Keratinocyte (primary cell): ENCODE results near the gene FLT3. TPM values are rescaled to one million over a fixed set of nuclear protein-coding genes. Genes with fewer than 3 reads are reported as not detected.

Experiments
- DNase-seq: peaks from one replicate; pipeline ENCODE4 v3.0.0-alpha.2; 2011; ENCODE audit warnings: low read depth, missing footprints, low spot score
- FAIRE-seq: peaks from 2 replicates; lab custom pipeline; 2011; peaks lifted over from hg19 to GRCh38; lab: Jason Lieb, UNC
- H2AFZ ChIP-seq: 2 replicates; pipeline ENCODE4 v1.6.0; 2012; ENCODE audit warnings: low read length, control low read depth, inconsistent platforms; ENCODE audit not compliant: control insufficient read depth
- H3K27ac ChIP-seq: 2 replicates; pipeline ENCODE4 v1.5.1; 2011; ENCODE audit warnings: low read length; ENCODE audit not compliant: control insufficient read depth, insufficient read depth
- H3K27me3 ChIP-seq: 3 replicates; pipeline ENCODE4 v1.6.0; 2011; ENCODE audit warnings: low read length; ENCODE audit not compliant: control insufficient read depth, insufficient read depth; ENCODE audit errors: extremely low read depth
- H3K36me3 ChIP-seq, 2 experiments: 2 replicates in 1 of 2; 3 replicates in 1 of 2; pipeline ENCODE4 v1.5.1; 2011; ENCODE audit warnings: low read length in 2 of 2, mild to moderate bottlenecking in 1 of 2; ENCODE audit not compliant: control insufficient read depth in 2 of 2, insufficient read depth in 2 of 2; ENCODE audit errors: extremely low read depth in 1 of 2
- H3K4me1 ChIP-seq: 3 replicates; pipeline ENCODE4 v1.5.1; 2011; ENCODE audit warnings: low read length; ENCODE audit not compliant: control insufficient read depth, insufficient read depth; ENCODE audit errors: extremely low read depth
- H3K4me2 ChIP-seq: 3 replicates; pipeline ENCODE4 v1.6.0; 2011; ENCODE audit warnings: low read depth, low read length; ENCODE audit not compliant: control insufficient read depth, insufficient read depth; ENCODE audit errors: extremely low read depth
- H3K4me3 ChIP-seq, 3 experiments: fragments of 200-600 bp in 1 of 3; sonication (generic) in 1 of 3; 2 replicates in 2 of 3; 3 replicates in 1 of 3; pipeline ENCODE4 v1.5.1; 2011 to 2016; ENCODE audit warnings: low read length in 3 of 3, mild to moderate bottlenecking in 3 of 3, control low read depth in 2 of 3, inconsistent platforms in 1 of 3, low read depth in 1 of 3, mixed read lengths in 1 of 3, mixed run types in 1 of 3, moderate library complexity in 1 of 3; ENCODE audit not compliant: control insufficient read depth in 2 of 3, insufficient read depth in 2 of 3; ENCODE audit errors: extremely low read depth in 1 of 3
- H3K79me2 ChIP-seq: 2 replicates; pipeline ENCODE4 v1.6.0; 2012; ENCODE audit warnings: low read length; ENCODE audit not compliant: control insufficient read depth, insufficient read depth
- H3K9ac ChIP-seq: 3 replicates; pipeline ENCODE4 v1.6.0; 2011; ENCODE audit warnings: low read length; ENCODE audit not compliant: control insufficient read depth, insufficient read depth; ENCODE audit errors: extremely low read depth
- H3K9me1 ChIP-seq: 3 replicates; pipeline ENCODE4 v1.6.0; 2011; ENCODE audit warnings: low read length; ENCODE audit not compliant: control insufficient read depth, insufficient read depth; ENCODE audit errors: extremely low read depth
- H3K9me3 ChIP-seq: 2 replicates; pipeline ENCODE4 v1.5.1; 2012; ENCODE audit warnings: low read depth, low read length; ENCODE audit not compliant: control insufficient read depth
- H4K20me1 ChIP-seq: 3 replicates; pipeline ENCODE4 v1.6.0; 2011; ENCODE audit warnings: low read length; ENCODE audit not compliant: control insufficient read depth, insufficient read depth; ENCODE audit errors: extremely low read depth
- EZH2 ChIP-seq: IDR thresholded peaks from one replicate; pipeline ENCODE4 v1.6.1; 2012; ENCODE audit warnings: inconsistent platforms, mild to moderate bottlenecking, low read length, moderate library complexity
- dilution Hi-C: fragments of 300-500 bp; cut with MboI; formaldehyde crosslinking; loops from one replicate; pipeline ENCODE4 v1.7.0; 2020; ENCODE audit warnings: low sequenced_read_pairs; ENCODE audit not compliant: extremely low pct_ligation_motif_present
- polyA plus RNA-seq, 5 experiments: library from polyadenylated mRNA; depleted of rRNA in 3 of 5; stranded (reverse) in 3 of 5; stranded (forward) in 1 of 5; unstranded in 1 of 5; fragments of >200 nt; gene quantifications; 1 replicate in 1 of 5; 2 replicates in 3 of 5; 3 replicates in 1 of 5; pipeline versions ENCODE4 v1.2.1 to v1.2.3, GENCODE V29; 2011 to 2012; ENCODE audit warnings: missing spikeins in 2 of 5, low read depth in 1 of 5, low replicate concordance in 1 of 5
- TF ChIP-seq, protein P1 (sequence below), 3 experiments: IDR thresholded peaks in 1 of 3; conservative IDR thresholded peaks in 1 of 3; optimal IDR thresholded peaks in 1 of 3; 2 replicates in 2 of 3; 3 replicates in 1 of 3; pipeline versions ENCODE3 to v1.5.1; 2011; ENCODE audit warnings: low read length in 3 of 3, mild to moderate bottlenecking in 3 of 3, moderate library complexity in 2 of 3, control low read depth in 1 of 3, inconsistent platforms in 1 of 3; ENCODE audit not compliant: insufficient read depth in 2 of 3; ENCODE audit errors: extremely low read depth in 1 of 3

The FLT3 gene
- polyA plus RNA-seq, 1 donor (not counting 4 experiments of a cell fraction or from before 2014, with no cell fraction given): not detected

GRCh38 chr13:28120317-28120716, 19.9 kb upstream of the FLT3 start:
- no peaks in the 10 kb centered on the region for H3K9me3 ChIP-seq
- dilution Hi-C loops: no loop called here
- no peak overlapping the region for H3K4me2 ChIP-seq
- FAIRE-seq: no peak
- TF ChIP-seq, protein P1, sequence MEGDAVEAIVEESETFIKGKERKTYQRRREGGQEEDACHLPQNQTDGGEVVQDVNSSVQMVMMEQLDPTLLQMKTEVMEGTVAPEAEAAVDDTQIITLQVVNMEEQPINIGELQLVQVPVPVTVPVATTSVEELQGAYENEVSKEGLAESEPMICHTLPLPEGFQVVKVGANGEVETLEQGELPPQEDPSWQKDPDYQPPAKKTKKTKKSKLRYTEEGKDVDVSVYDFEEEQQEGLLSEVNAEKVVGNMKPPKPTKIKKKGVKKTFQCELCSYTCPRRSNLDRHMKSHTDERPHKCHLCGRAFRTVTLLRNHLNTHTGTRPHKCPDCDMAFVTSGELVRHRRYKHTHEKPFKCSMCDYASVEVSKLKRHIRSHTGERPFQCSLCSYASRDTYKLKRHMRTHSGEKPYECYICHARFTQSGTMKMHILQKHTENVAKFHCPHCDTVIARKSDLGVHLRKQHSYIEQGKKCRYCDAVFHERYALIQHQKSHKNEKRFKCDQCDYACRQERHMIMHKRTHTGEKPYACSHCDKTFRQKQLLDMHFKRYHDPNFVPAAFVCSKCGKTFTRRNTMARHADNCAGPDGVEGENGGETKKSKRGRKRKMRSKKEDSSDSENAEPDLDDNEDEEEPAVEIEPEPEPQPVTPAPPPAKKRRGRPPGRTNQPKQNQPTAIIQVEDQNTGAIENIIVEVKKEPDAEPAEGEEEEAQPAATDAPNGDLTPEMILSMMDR (optimal IDR thresholded peaks at IDR 0.05 in 1 of 3, IDR thresholded peaks at IDR 0.05 in 1 of 3, conservative IDR thresholded peaks at IDR 0.05 in 1 of 3; ENCODE audit: extremely low read depth in 1 of 3, insufficient read depth in 2 of 3, low read length in 3 of 3): no peak
- TF ChIP-seq EZH2: no peak
- H3K79me2 ChIP-seq: no peaks in the 10 kb centered on the region
- no peaks in the 10 kb centered on the region for H3K9me1 ChIP-seq
- H3K27me3 ChIP-seq: no peaks in the 10 kb centered on the region
- H4K20me1 ChIP-seq: no peaks in the 10 kb centered on the region
- no peak overlapping the region for H3K9ac ChIP-seq
- H3K4me1 ChIP-seq: no peaks in the 10 kb centered on the region
- no peak overlapping the region for H3K27ac ChIP-seq
- H3K4me3 ChIP-seq: no peak overlapping the region
- H3K36me3 ChIP-seq: no peaks in the 10 kb centered on the region
- no peak for DNase-seq
- H2AFZ ChIP-seq: no peak overlapping the region

DNA sequence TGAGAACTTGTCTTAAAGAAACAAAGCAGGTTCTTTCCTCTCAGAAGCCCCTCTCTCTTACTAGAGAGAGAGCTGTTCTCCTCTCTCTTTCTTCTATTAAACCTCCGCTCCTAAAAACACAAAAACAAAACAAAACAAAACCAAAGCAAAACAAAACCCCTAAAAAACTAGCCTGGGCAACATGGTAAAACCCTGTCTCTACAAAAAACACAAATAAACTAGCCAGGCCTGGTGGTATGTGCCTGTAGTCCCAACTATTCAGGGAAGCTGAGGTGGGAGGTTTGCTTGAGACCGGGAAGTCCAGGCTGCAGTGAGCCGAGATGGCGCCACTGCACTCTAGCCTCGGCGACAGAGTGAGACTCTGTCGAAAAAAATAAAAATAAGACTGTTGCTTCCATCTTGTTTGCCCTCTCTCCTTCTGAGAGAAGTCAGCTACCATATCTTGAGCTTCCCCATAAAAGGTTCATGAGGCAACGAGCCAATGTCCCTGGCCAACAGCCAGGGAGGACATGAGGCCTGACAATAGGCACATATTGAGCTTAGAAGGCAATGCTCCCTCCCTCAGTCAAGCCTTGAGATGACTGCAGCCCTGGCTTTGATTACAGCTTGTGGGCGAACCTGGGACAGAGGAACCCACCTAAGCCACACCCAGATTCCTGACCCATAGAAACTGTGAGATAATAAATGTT, 17.5 kb upstream of the FLT3 start:
- dilution Hi-C loops: no loop called here
- no peak for FAIRE-seq

More for the DNA sequence above, 17.5 kb upstream of the FLT3 start:
- Histone ChIP-seq H3K9me3 (no peaks in the 10 kb centered on the region), H4K20me1 (no peaks in the 10 kb centered on the region), H3K9ac (no peak overlapping the region), H2AFZ (no peak overlapping the region), H3K27me3 (no peaks in the 10 kb centered on the region), H3K9me1 (no peaks in the 10 kb centered on the region), H3K4me1 (no peaks in the 10 kb centered on the region), H3K27ac (no peak overlapping the region), H3K36me3 (no peaks in the 10 kb centered on the region), H3K79me2 (no peaks in the 10 kb centered on the region), H3K4me2 (no peak overlapping the region), H3K4me3 (no peak overlapping the region)
- no peak for TF ChIP-seq EZH2
- TF ChIP-seq, protein P1 (optimal IDR thresholded peaks at IDR 0.05 in 1 of 3, IDR thresholded peaks at IDR 0.05 in 1 of 3, conservative IDR thresholded peaks at IDR 0.05 in 1 of 3; ENCODE audit: extremely low read depth in 1 of 3, insufficient read depth in 2 of 3, low read length in 3 of 3): no peak
- no peak for DNase-seq
